Sigmoid colon (tissue), 4 donors: ENCODE results near the gene P4HTM.

Experiments used
- CTCF ChIP-seq, 4 experiments: fragments of 450-650 bp in 3 of 4; fragments of 200-600 bp in 1 of 4; IDR thresholded peaks; one replicate each; pipeline ENCODE4 v1.5.1; 2016 to 2019; ENCODE audit warnings: antibody characterized with exemption in 4 of 4, mild to moderate bottlenecking in 3 of 4, moderate library complexity in 2 of 4
- EP300 ChIP-seq, 4 donors: sonication (generic); formaldehyde crosslinking; IDR thresholded peaks; one replicate each; pipeline ENCODE4 v1.6.1; 2017; ENCODE audit warnings: antibody characterized with exemption in 4 of 4
- POLR2A ChIP-seq, 2 donors: fragments of 450-650 bp; IDR thresholded peaks; one replicate each; pipeline ENCODE4 v1.6.1; 2016; ENCODE audit warnings: antibody characterized with exemption in 2 of 2, mild to moderate bottlenecking in 2 of 2, moderate library complexity in 2 of 2
- POLR2AphosphoS5 ChIP-seq, 4 donors: sonication (generic); formaldehyde crosslinking; IDR thresholded peaks; one replicate each; pipeline ENCODE4 v1.6.1; 2017; ENCODE audit warnings: antibody characterized with exemption in 4 of 4

GRCh38 chr3:49020330-49021212 lies 30.5 kb downstream of the P4HTM start:
- TF ChIP-seq CTCF (IDR thresholded peaks at IDR 0.05), result no peak
- no peak for TF ChIP-seq POLR2A (IDR thresholded peaks at IDR 0.05)
- no peak for TF ChIP-seq POLR2AphosphoS5 (IDR thresholded peaks at IDR 0.05)
- TF ChIP-seq EP300 (IDR thresholded peaks at IDR 0.05), result no peak
